NCI-H1930 (cell line): ENCODE data around the gene COL5A1.

Experiments used
- DNase-seq, 2 experiments: peaks; one replicate each; lab custom pipeline; 2025; lab: John Stamatoyannopoulos, UW

COL5A1 gene

GRCh38 chr9:134641173-134641989, at the start of gene COL5A1:
COL5A1 (plus strand) TSS chr9:134641803; CDS start chr9:134642188, 385 bp downstream.
- no peak for DNase-seq

GRCh38 chr9:134592018-134592818, 49.4 kb upstream of the COL5A1 start:
- no peak for DNase-seq

DNA sequence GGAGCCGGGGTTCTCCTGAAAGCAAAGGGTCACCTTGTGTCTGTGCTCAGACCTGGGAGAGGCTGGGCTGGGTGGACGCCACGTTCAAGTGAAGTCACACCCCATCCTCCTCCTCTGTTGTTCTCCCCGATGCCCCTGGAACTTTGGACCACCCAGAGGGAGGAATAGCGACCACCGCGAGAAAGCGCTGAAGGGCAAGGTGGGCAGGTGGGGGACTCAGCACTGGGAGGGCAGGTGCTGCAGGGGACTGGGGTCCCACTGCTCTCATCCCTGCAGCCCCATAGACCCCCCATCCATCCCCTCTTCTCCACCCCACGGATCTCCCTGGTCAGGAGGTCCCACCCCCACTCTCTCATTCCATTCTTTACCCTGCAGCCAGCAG, 48.8 kb upstream of the COL5A1 start:
- no peak for DNase-seq

DNA sequence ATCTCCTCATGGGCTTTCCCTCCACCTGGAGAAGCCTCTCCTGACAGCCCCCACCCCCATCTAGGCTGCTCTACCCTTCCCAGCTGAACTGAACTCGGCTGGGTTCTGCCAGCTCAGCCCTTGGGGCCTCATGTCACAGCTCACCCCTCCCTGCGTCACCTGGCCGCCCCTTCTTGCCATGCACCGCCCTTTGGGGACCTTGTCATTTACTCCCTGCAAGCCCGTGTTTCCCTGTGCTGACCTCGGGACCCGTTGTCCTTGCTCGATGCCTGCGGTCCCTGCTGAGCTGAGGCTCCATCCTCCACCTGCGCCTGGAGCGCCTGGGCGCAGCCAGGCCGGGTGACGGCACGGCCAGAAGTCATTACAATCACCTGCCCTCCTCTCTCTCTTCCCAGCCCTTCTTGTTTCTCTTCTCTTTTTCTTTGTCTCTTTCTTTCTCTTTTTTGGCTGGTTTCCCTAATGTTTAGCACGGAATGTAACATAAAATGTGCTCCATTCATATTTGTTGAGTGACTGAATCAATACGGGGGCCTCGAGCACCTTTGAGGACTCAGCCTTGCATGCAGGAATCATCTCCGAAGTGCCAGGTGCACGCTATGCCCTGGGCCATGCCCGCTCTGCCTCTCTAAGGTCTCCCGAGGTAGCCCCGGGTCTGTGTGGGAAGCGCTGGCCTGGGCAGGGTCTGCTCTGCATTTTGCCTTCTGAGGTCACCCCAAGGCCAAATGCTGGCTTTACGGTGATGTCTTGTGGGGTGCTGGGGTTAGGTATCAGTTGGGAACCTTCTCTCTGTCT, 48.1 kb upstream of the COL5A1 start:
- no peak for DNase-seq

DNA sequence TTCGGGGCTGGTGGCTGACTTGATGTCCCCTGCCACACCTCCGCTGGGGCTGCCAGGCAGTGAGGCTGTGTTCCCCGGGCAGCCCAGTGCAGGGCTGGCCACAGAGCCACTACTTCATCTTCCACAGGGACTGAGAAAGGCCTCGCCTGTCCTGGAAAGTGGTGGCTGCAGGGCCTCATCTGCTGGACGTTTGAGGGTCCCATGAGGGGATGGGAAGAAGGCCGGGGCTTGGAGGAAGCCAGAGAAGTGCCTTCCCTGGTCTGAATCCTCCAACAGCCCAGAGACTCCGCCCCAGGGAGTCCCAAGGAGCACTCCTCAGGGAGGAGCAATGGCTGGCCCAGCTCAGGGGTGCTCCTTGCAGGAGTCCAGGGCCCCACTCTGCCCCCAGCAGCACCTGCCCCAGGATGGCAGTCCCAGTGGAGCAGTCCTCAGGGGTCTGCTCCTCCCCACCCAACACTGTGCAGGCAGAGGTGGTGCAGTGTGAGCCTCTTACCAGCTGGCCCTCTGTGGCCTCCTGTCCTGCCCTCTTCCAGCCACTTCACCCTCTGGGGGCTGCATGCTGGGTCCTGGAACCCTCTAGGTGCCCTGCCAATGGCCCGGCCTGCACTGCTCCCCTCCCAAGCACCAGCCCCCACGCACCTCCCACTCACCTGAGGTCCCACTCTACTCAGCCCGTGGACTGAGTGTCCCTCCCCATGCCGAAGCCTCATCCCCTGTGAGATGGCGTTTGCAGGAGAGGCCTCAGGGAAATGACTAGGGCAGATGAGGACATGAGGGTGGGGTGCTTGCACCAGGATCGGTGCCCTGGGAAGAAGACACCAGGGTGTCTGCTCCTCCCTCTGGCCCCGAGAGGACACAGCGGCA, 47.3 kb upstream of the COL5A1 start:
- DNase-seq = no peak

- no peak for DNase-seq
Measured at GRCh38 chr9:134595014-134595413, 46.6 kb upstream of the COL5A1 start.

DNA sequence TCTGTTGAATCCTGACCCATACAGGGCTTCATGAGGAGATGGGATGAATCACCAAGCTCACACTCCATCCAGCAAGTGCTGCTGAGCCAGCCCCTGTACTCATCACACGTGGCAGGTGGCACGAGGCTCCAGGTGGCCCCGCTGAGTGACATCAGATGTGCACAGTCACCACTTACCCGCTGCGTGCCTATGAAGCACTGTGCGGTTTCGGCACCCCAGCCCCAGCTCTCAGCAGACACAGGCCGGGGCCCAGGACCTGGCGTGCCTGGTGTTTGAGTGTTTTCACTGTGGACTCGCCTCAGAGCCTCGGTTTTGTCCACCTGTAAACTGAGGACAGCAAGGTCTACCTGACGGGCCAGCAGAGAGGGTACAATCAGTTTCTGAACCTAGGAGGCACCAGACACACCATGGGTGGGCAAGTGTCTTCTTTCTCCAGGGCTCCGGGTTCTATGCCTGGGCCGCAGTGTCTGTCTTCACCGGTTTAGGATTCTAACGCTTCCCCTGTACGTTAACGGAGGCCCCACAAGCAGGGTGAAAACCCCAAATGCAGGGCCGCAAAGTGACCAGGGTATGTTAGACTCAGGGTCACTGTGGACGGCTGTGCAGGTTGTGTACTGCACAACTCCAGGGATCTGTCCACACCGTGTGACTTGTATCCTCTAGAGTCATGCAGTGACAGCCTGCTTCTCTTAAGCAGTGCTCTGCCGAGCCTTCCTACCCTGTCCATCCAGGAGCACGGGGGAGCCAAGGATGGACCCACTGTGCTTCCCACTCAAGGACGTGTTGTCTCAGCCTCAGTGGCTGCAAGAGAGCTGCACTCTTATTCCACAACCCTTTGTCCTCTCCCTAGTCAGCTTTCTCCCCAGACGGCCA, 44.3 kb upstream of the COL5A1 start:
- DNase-seq = no peak

GRCh38 chr9:134597957-134598883, 43.4 kb upstream of the COL5A1 start:
- DNase-seq = no peak

- no peak for DNase-seq
Measured at GRCh38 chr9:134598884-134599245, 42.7 kb upstream of the COL5A1 start.

DNA sequence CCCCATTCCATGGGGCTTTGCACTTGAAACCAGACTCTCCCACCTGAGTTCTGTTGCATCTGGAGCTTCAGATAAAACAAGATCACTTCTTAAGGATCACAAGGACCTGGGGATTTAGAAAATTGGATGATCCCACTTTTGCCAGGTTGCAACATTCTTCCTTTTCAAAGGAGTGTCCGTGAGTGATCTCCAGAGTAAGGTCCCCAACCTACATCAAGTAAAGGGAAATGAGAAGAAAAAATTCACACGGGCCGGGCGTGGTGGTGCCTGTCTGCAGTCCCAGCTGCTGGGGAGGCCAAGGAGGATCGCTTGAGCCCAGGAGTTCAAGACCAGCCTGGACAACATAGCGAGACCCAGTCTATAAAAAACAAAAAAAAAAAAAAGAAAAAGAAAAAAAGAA, 41.2 kb upstream of the COL5A1 start:
- no peak for DNase-seq

- no peak for DNase-seq
Measured at GRCh38 chr9:134600836-134601638, 40.6 kb upstream of the COL5A1 start.

DNA sequence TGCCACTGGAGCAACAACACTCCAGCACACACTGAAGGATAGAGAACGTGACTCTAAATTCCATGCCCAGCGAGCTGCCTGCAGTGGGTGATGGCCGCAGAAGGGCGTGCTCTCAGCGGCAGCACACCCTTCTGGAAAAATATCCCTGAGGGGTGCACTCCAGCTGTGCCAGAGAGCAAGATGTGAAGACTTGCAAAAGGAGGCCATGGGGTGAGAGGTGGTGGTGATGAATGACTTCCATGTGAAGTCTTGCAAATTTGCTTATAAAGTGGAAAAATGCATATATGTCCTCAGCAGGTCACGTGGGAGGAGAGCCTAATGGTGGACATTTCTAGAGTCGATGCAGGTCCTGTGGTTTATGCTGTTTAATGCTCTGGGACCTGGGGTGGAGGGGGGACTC, 39.8 kb upstream of the COL5A1 start:
- no peak for DNase-seq

GRCh38 chr9:134602547-134603362, 38.8 kb upstream of the COL5A1 start:
- no peak for DNase-seq

DNA sequence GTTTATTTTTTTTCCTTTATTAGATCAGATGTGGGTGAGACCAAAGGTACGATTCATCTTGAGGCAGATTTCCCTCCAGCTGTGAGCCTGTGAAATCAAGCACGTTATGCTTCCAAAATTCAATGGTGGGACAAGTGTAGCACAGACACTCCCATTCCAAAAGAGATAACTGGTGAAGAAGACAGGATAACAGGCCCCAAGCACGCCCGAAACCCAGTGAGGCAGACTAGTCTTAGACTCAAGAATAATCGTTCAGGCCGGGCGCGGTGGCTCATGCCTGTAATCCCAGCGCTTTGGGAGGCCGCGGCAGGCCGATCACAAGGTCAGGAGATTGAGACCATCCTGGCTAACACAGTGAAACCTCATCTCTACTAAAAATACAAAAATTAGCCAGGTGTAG, 36.8 kb upstream of the COL5A1 start:
- no peak for DNase-seq

- no peak for DNase-seq
Measured at GRCh38 chr9:134605351-134605965, 36.1 kb upstream of the COL5A1 start.

GRCh38 chr9:134605966-134606357, 35.6 kb upstream of the COL5A1 start:
- DNase-seq = no peak
